ENCODE measurements around the gene IGF2BP3. TPM values are rescaled to one million over a fixed set of nuclear protein-coding genes. Genes with fewer than 3 reads are reported as not detected.

Gene IGF2BP3
- total and polyA plus RNA-seq, 10 of the 15 experiments (the other 5 are each of a cell fraction or from before 2014, with no cell fraction given), result 4.6 to 61.2 (median 36.9) TPM

- in situ Hi-C loops (cut with MboI), result no loop called here
- WGBS (ENCODE audit: insufficient coverage, insufficient replicate concordance, low lambda C conversion rate, missing lambda C conversion rate), result 92% methylated on average over 4 of the region's 4 CpGs
- Histone ChIP-seq H3K27me3 (replicated peaks in 1 of 2; ENCODE audit: control insufficient read depth in 2 of 2, insufficient read depth in 2 of 2, low read length in 1 of 2) (no peaks in the 10 kb centered on the region), H3K79me2 (ENCODE audit: control insufficient read depth, insufficient read depth, low read length) (peaks cover 77% of the 10 kb centered on the region), H4K20me1 (ENCODE audit: control insufficient read depth, insufficient read depth) (no peaks in the 10 kb centered on the region), H3K4me1 (ENCODE audit: control insufficient read depth, insufficient read depth, low read length) (peaks cover 7% of the 10 kb centered on the region; the same call in 1 of the 2 replicates), H3K9me3 (replicated peaks; ENCODE audit: control insufficient read depth, insufficient read depth, low read length) (no peaks in the 10 kb centered on the region), H3K27ac (ENCODE audit: control insufficient read depth, insufficient read depth) (no peak overlapping the region), H3K4me3 (no peak overlapping the region), H3K4me2 (ENCODE audit: control insufficient read depth, insufficient read depth) (no peak overlapping the region), H3K9ac (ENCODE audit: control insufficient read depth, insufficient read depth, low read length) (no peak overlapping the region), H3K36me3 (ENCODE audit: control insufficient read depth in 2 of 2, insufficient read depth in 2 of 2, low read length in 1 of 2) (no peaks in the 10 kb centered on the region; a peak in 3 of 4 replicates), H2AFZ (ENCODE audit: control insufficient read depth, low read depth, low read length) (no peak overlapping the region)
- RAD21 ChIA-PET (ENCODE audit: unreplicated experiment), result interaction anchor here (0.8 to 5.2 kb wide), 15 partner anchors 11 to 158 kb away, joined by 3 to 37 read pairs (median 4); no protein-coding TSS in a partner anchor
- POLR2A ChIA-PET, result interaction anchor here (0.5 to 1.6 kb wide), 4 partner anchors 26 to 127 kb away, joined by 3 to 4 read pairs (median 3); no protein-coding TSS in a partner anchor
- SMC1A ChIA-PET (ENCODE audit: uncharacterized antibody, unreplicated experiment), result interaction anchor here (1.0 to 6.8 kb wide), 22 partner anchors 9 to 160 kb away, joined by 3 to 53 read pairs (median 6); no protein-coding TSS in a partner anchor
- DNase-seq (ENCODE audit: low read depth, low spot score) (no peak), ATAC-seq (no peak), FAIRE-seq (no peak)
- CTCF ChIA-PET, result interaction anchor here (0.7 to 5.7 kb wide), 32 partner anchors 10 to 281 kb away, joined by 3 to 63 read pairs (median 4); partner anchors contain the start of gene IGF2BP3
- TF ChIP-seq USF2 (IDR thresholded peaks at IDR 0.05; ENCODE audit: borderline replicate concordance, low read depth, low read length) (no peak), JUNB (IDR thresholded peaks at IDR 0.05) (no peak), NFXL1 (IDR thresholded peaks at IDR 0.05; ENCODE audit: borderline replicate concordance) (no peak), MYB (IDR thresholded peaks at IDR 0.05; ENCODE audit: borderline replicate concordance, low read depth, low read length) (no peak), SMARCA5 (IDR thresholded peaks at IDR 0.05) (no peak), TBL1XR1 (IDR thresholded peaks at IDR 0.05; ENCODE audit: low read depth, low read length) (no peak), EZH2 (IDR thresholded peaks at IDR 0.05; ENCODE audit: borderline replicate concordance, control insufficient read depth, low read depth, low read length) (no peak), ETV6 (conservative IDR thresholded peaks at IDR 0.05 in 1 of 2, IDR thresholded peaks at IDR 0.05 in 1 of 2; ENCODE audit: borderline replicate concordance in 1 of 2, low read depth in 1 of 2) (no peak), CEBPB (IDR thresholded peaks at IDR 0.05; ENCODE audit: borderline replicate concordance in 1 of 2, low read depth in 2 of 2, low read length in 2 of 2) (no peak), E2F8 (IDR thresholded peaks at IDR 0.05; ENCODE audit: low read depth, partially characterized antibody) (no peak), CHD1 (IDR thresholded peaks at IDR 0.05; ENCODE audit: low read depth, low read length) (no peak), SMAD1 (IDR thresholded peaks at IDR 0.05; ENCODE audit: low read depth, partially characterized antibody) (no peak)
- intact Hi-C loops (cut with micrococcal nuclease; ENCODE audit: unreplicated experiment), result loop anchor here (1.0 to 5.0 kb wide), 4 partner anchors 32 to 159 kb away; partner anchors contain the start of gene TRA2A
- no TSS peak for BruUV-seq (replicated peaks)
Observed at GRCh38 chr7:23430893-23431259, 39.4 kb downstream of the IGF2BP3 start.

Data from GM12878 (cell line).